ENCODE results near the gene CALB2.
A peak's percentile ranks its signal among the peaks of the same experiment; 100 is the strongest.
"Not testable (repeated sequence)": the region's sequence is repeated elsewhere in the genome, so short reads cannot be mapped to it uniquely, and the experiment has no call there.

CALB2 gene

GRCh38 chr16:71352963-71353460, 5.5 kb upstream of the CALB2 start:
- no peak for DNase-seq (ENCODE audit: low spot score)

GRCh38 chr16:71353736-71354135, 4.8 kb upstream of the CALB2 start:
- no peak for DNase-seq (ENCODE audit: low spot score)

- no peak for DNase-seq (ENCODE audit: low spot score)
These were observed 4.4 kb upstream of the CALB2 start for GRCh38 chr16:71354156-71354555.

GRCh38 chr16:71356051-71356740, 2.3 kb upstream of the CALB2 start:
- no peak for DNase-seq (ENCODE audit: low spot score)

GRCh38 chr16:71356936-71357335, 1.6 kb upstream of the CALB2 start:
- not testable (repeated sequence) for DNase-seq (ENCODE audit: low spot score)

GRCh38 chr16:71357681-71358080, 842 bp upstream of the CALB2 start:
- no peak for DNase-seq (ENCODE audit: low spot score)

DNA sequence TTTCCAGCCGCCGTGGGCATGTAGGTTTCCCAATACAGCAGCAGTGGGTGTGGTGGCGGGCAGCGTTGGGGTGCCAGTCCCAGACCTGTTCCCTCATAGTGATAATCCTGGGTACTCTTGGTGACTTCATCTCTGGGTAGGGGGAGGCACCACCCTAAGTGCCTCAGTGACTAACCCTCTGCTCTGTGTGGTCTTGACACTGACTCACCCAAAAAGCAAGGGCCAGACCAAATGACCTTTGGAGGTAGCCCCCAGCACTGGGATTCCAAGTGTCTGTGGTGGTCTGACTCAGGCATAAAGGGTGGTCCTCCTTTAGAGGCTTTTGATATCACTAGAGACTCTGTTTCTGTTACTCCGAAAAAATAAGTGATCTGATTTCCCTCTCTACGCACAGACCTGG, 908 bp downstream of the CALB2 start:
- DNase-seq (ENCODE audit: low spot score) = no peak

GRCh38 chr16:71360378-71360777, 1.9 kb downstream of the CALB2 start:
- no peak for DNase-seq (ENCODE audit: low spot score)

GRCh38 chr16:71364133-71364681, 5.7 kb downstream of the CALB2 start:
- DNase-seq (ENCODE audit: low spot score) = no peak

DNA sequence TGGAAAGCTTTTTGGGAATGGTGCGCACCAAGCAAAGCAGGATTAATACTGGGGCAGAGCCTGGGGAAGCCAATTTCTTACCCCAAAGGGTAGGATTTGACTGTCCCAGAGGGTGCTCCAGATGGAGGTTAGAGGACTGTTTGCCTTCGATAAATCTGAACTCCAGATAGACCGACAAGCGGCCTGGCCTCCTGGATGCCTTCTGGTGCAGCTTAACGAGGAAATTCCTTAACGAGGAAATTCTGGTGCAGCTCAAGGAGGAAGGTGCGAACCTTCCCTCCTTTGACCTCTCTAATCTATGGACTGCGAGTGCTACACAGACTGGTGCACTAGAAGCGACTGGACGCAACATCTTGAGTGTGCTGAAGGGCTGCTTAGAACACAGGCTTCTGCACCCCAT, 6.5 kb downstream of the CALB2 start:
- DNase-seq (ENCODE audit: low spot score) = no peak

DNA sequence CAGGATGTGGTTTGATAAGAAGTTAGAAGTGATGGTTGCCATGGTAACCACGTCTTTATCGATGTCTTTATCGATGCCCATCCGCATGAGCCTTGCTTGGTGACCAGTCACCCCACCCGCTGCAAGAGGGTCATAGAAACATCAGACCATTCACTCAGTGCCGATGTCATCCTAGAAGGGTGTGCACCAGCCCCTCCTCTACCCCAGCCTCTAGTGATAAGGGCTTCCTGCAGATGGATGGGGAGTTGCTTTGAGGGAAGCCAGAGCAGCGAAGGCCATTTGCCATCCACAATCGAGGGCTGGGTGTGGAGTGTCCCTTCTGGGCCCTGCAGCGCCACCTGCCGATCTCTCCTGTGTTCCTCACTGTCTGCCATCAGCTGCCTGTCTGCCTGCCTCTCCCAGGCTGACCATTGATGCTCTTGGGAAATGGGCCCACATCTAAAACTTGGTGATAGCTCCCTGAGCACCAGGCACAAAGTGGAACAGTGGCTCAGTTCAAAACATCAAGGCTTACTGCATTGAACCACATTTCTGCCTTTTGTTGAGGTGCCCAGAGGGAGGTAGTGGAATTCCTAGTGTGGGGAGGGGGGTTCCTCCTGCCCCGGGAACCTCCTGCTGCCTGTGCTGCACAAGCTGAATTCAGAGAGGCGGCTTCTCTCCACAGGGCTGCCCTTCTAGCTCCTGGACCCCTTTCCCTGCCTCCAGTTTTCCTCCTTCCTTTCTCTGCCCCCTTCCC, 8.9 kb downstream of the CALB2 start:
- peak; percentile 91 for DNase-seq (ENCODE audit: low spot score)

- DNase-seq (ENCODE audit: low spot score) = no peak
These were observed 10.4 kb downstream of the CALB2 start for GRCh38 chr16:71368958-71369357.

DNA sequence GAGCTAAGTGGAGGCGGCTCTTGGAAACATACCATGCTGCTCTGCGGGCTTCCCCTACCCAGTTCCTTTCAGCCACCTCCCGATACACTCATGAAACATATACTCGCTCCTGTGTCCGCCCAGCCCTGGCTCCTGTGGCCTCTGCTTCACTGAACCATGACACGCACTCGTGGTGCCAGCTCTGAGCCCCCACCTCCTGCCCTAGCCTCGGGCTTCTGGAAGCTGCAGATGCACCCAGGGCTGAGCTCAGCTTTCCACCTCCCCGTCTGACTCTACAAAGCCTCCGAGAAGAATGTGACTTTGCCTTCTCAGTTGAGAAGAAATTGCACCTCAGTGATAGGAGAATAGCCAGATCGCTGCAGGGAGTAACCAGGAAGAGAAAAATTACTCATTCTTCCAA, 11.0 kb downstream of the CALB2 start:
- DNase-seq (ENCODE audit: low spot score) = no peak

GRCh38 chr16:71371237-71371636, 12.7 kb downstream of the CALB2 start:
- DNase-seq (ENCODE audit: low spot score) = no peak

DNA sequence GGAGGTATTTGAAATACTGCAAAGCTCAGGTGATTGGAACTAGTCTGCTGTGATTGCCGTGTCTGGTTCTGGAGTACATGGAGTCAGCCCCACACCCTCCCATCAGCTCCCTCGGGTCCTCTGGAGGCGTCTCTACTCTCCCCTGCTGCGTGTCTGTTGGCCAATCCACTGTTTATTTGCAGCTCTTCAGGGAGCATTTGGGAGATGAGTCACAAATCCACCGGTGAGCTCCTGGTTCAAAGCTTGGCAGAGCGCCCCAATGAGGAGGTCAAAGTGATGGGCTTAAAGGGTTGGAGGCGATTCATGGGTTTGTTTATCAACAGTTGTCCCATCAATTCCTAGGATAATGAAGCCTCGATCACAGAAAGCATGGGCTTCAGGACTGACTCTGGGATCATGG, 14.6 kb downstream of the CALB2 start:
- DNase-seq (ENCODE audit: low spot score) = no peak

GRCh38 chr16:71376465-71377157, 18.1 kb downstream of the CALB2 start:
- no peak for DNase-seq (ENCODE audit: low spot score)

DNA sequence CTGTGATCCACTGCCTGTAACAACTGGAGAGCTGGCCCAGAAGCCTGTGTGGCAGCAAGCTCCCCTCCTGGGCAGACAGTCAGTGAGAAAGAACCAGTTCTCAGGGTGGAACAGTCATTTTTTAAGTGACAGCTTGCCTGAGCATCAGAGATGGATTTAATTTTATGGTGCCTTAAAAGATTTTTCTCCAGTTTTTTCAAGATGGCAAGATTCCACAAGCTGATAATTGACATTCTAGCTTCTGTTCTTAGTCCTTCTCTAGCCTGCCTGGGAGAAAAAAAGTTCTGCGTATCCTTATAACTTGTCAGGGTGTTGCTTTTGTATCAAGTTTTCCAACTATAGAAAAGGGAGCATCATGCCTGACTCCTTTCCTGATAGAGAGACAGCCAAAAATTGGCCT, 21.2 kb downstream of the CALB2 start:
- no peak for DNase-seq (ENCODE audit: low spot score)

GRCh38 chr16:71380831-71381230, 22.3 kb downstream of the CALB2 start:
- DNase-seq (ENCODE audit: low spot score) = no peak

GRCh38 chr16:71383054-71383773, 24.7 kb downstream of the CALB2 start:
- DNase-seq (ENCODE audit: low spot score) = peak; percentile 34

DNA sequence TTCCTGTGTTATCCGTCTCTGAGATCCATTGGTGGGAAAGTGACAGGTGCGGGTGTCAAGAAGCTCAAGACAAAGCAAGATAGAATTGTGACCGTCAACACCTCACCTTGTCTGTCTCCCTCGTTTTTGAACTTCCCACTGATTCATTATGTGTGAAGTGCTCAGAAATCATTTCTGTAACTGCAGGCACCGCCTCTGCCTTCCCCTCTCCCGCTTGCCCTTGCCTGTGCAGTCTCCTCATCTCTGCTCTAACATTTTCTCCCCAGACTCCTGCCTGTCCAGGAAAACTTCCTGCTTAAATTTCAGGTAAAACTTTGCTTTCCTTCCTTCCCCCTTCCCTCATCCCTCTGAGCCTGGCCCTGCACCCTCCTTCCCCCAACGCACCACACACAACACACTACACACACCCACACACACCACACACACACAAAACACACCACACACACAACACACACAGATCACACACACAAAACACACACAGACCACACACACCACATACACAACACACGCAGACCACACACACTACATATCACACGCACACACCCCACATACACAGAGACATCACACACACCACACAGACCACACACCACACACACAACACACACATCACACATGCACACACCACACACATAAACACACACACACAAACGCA, 25.7 kb downstream of the CALB2 start:
- DNase-seq (ENCODE audit: low spot score) = no peak
